K562 (cell line): Measurements from ENCODE around the gene VIPR1. TPM values are rescaled to one million over a fixed set of nuclear protein-coding genes. Genes with fewer than 3 reads are reported as not detected.

Experiments
- ATAC-seq: fragments of 200-7000 bp; cut with Tn5 transposase; 3 replicates; pipeline ENCODE4 v1.9.1; 2020; ENCODE audit warnings: moderate library complexity
- BruUV-seq: library from RNA; stranded (reverse); fragments of 400-500 nt; replicated peaks from 2 replicates; lab custom pipeline; 2021; lab: Mats Ljungman, UMichigan
- CTCF ChIA-PET: fragments of 300-600 bp; formaldehyde crosslinking; extraction: SDS; loops from one replicate; lab custom pipeline; 2021; ENCODE audit warnings: low intra/inter-chr PET ratio; lab: Yijun Ruan, JAX
- POLR2A ChIA-PET: fragments of 300-600, 350-650 bp; sonication (Branson Sonifier 250); formaldehyde crosslinking; extraction: SDS; loops from one replicate; lab custom pipeline; 2021; ENCODE audit warnings: antibody characterized with exemption, inconsistent platforms; lab: Yijun Ruan, JAX
- DNase-seq, 4 experiments: peaks; one replicate each; pipeline versions ENCODE4 v3.0.0 to v3.0.0-alpha.2; 2011 to 2018; ENCODE audit warnings: low spot score in 3 of 4, mixed read lengths in 3 of 4; ENCODE audit errors: extremely low read depth in 1 of 4
- FAIRE-seq: peaks from 2 replicates; lab custom pipeline; 2011; peaks lifted over from hg19 to GRCh38; lab: Jason Lieb, UNC
- H2AFZ ChIP-seq: 2 replicates; pipeline ENCODE4 v1.6.0; 2011; ENCODE audit warnings: low read depth, low read length, control low read depth, inconsistent platforms
- H3K27ac ChIP-seq: fragments of 200-600 bp; 3 replicates; pipeline ENCODE4 v1.8.0; 2011; ENCODE audit warnings: low read depth, mild to moderate bottlenecking, control low read depth, inconsistent platforms, low read length, moderate library complexity, mixed read lengths; ENCODE audit errors: extremely low read depth
- H3K27me3 ChIP-seq, 2 experiments: fragments of 300-600 bp in 1 of 2; 2 replicates in 1 of 2; 3 replicates in 1 of 2; pipeline versions ENCODE4 v1.6.0 to v1.8.0; 2011; ENCODE audit warnings: inconsistent platforms in 2 of 2, low read length in 2 of 2, mild to moderate bottlenecking in 1 of 2, mixed read lengths in 1 of 2, moderate library complexity in 1 of 2; ENCODE audit not compliant: control insufficient read depth in 2 of 2, insufficient read depth in 2 of 2
- H3K36me3 ChIP-seq: fragments of 300-600 bp; 3 replicates; pipeline ENCODE4 v1.8.0; 2011; ENCODE audit warnings: mild to moderate bottlenecking, low read length, inconsistent platforms; ENCODE audit not compliant: control insufficient read depth, insufficient read depth
- H3K4me1 ChIP-seq, 2 experiments: fragments of 200-600 bp in 1 of 2; replicated peaks in 1 of 2; 2 replicates in 1 of 2; 3 replicates in 1 of 2; pipeline versions ENCODE4 v1.5.1 to v1.8.0; 2011; ENCODE audit warnings: inconsistent platforms in 2 of 2, low read length in 2 of 2, mild to moderate bottlenecking in 1 of 2, mixed read lengths in 1 of 2, moderate library complexity in 1 of 2; ENCODE audit not compliant: control insufficient read depth in 2 of 2, insufficient read depth in 2 of 2
- H3K4me2 ChIP-seq: 2 replicates; pipeline ENCODE4 v1.6.1; 2011; ENCODE audit warnings: low read length, control low read depth, inconsistent platforms, mixed read lengths; ENCODE audit not compliant: insufficient read depth
- H3K4me3 ChIP-seq: fragments of 200-600 bp; sonication (generic), shearing (Covaris generic); 2 replicates; pipeline ENCODE4 v1.5.1; 2016; ENCODE audit warnings: control low read depth, inconsistent platforms
- H3K79me2 ChIP-seq: fragments of 200-600 bp; 3 replicates; pipeline ENCODE4 v1.8.0; 2011; ENCODE audit warnings: low read length, inconsistent platforms; ENCODE audit not compliant: control insufficient read depth, insufficient read depth
- H3K9ac ChIP-seq, 2 experiments: 2 replicates each; pipeline versions ENCODE4 v1.6.0 to v1.6.1; 2011; ENCODE audit warnings: low read depth in 2 of 2, low read length in 2 of 2, control low read depth in 1 of 2, inconsistent platforms in 1 of 2, mild to moderate bottlenecking in 1 of 2, mixed read lengths in 1 of 2; ENCODE audit not compliant: insufficient read depth in 1 of 2
- H3K9me1 ChIP-seq: one replicate; pipeline ENCODE4 v1.6.0; 2011; ENCODE audit warnings: inconsistent platforms, mild to moderate bottlenecking, low read length, moderate library complexity; ENCODE audit not compliant: control insufficient read depth, insufficient read depth
- H3K9me3 ChIP-seq: replicated peaks from 2 replicates; pipeline ENCODE4 v1.5.1; 2011; ENCODE audit warnings: low read depth, low read length, inconsistent platforms; ENCODE audit not compliant: control insufficient read depth, insufficient read depth
- H4K20me1 ChIP-seq: replicated peaks from 2 replicates; pipeline ENCODE4 v1.6.1; 2011; ENCODE audit warnings: low read length, inconsistent platforms, mixed read lengths; ENCODE audit not compliant: control insufficient read depth, insufficient read depth
- BRF1 ChIP-seq: IDR thresholded peaks from 3 replicates; pipeline ENCODE4 v1.6.1; 2011; ENCODE audit warnings: borderline replicate concordance, mild to moderate bottlenecking; ENCODE audit not compliant: insufficient read length; ENCODE audit errors: extremely low read depth
- CBX5 ChIP-seq: IDR thresholded peaks from 2 replicates; pipeline ENCODE4 v1.6.1; 2014; ENCODE audit warnings: low read depth, borderline replicate concordance
- E2F1 ChIP-seq: sonication (generic); formaldehyde crosslinking; IDR thresholded peaks from 2 replicates; pipeline ENCODE4 v1.8.1; 2023; ENCODE audit warnings: mild to moderate bottlenecking, missing genetic modification reagents, moderate library complexity
- HBP1 ChIP-seq: fragments of 450-650 bp; formaldehyde crosslinking; IDR thresholded peaks from 2 replicates; pipeline ENCODE4 v1.4.0; 2022; ENCODE audit warnings: missing genetic modification characterization
- SPI1 ChIP-seq: IDR thresholded peaks from 2 replicates; pipeline ENCODE4 v1.6.1; 2011; ENCODE audit warnings: low read depth, low read length, control low read depth, borderline replicate concordance
- THRB ChIP-seq: fragments of 450-650 bp; formaldehyde crosslinking; conservative IDR thresholded peaks from 2 replicates; pipeline ENCODE4 v1.4.0; 2022; ENCODE audit warnings: mild to moderate bottlenecking, missing genetic modification characterization
- ZBTB26 ChIP-seq: fragments of 450-650 bp; formaldehyde crosslinking; IDR thresholded peaks from 2 replicates; pipeline ENCODE4 v1.4.0; 2022; ENCODE audit warnings: missing genetic modification characterization
- ZFP1 ChIP-seq: fragments of 450-650 bp; formaldehyde crosslinking; IDR thresholded peaks from 2 replicates; pipeline ENCODE4 v1.4.0; 2020; ENCODE audit warnings: mild to moderate bottlenecking, mixed read lengths
- ZNF239 ChIP-seq: fragments of 250-450 bp; sonication (Bioruptor Pico); IDR thresholded peaks from 2 replicates; pipeline ENCODE4 v1.4.0; 2020; ENCODE audit warnings: mild to moderate bottlenecking
- WGBS: fragments of 100-300 bp; shearing (Covaris generic); methylation state at CpG from one replicate; pipeline ENCODE4 v1.1.6; 2016; ENCODE audit warnings: low coverage, mixed read lengths; ENCODE audit not compliant: insufficient coverage; ENCODE audit errors: missing lambda C conversion rate; 5-methylcytosine and 5-hydroxymethylcytosine counted together
- in situ Hi-C: fragments of 300-500 bp; cut with MboI; formaldehyde crosslinking; loops from 4 replicates; pipeline ENCODE4 v1.15.0; 2018; ENCODE audit warnings: inconsistent platforms, mixed read lengths
- intact Hi-C: fragments of 100-400 bp; cut with micrococcal nuclease; formaldehyde crosslinking; loops from 2 replicates; pipeline ENCODE4 v1.14.2; 2022
- polyA plus RNA-seq, 8 experiments: library from polyadenylated mRNA; depleted of rRNA in 4 of 8; stranded (reverse) in 5 of 8; unstranded in 3 of 8; fragments of >200 nt; fragmentation: Nextera tagmentation in 2 of 8; fragmentation: Illumina TruSeq in 1 of 8; extraction: Ambion mirVana in 2 of 8; extraction: Trizol in 1 of 8; gene quantifications; 2 replicates each; pipeline versions ENCODE4 v1.2.1 to v1.2.3, GENCODE V29; 2011 to 2014; ENCODE audit warnings: inconsistent platforms in 1 of 8, missing spikeins in 1 of 8
- total RNA-seq, 7 experiments: library from RNA; depleted of rRNA in 6 of 7; stranded (reverse); fragments of >200 nt in 6 of 7; fragmentation: Illumina TruSeq in 2 of 7; extraction: Trizol in 2 of 7; gene quantifications; 2 replicates each; pipeline versions ENCODE4 v1.2.1 to v1.2.3, GENCODE V29; 2011 to 2021; ENCODE audit warnings: low replicate concordance in 1 of 7

Gene VIPR1
- total and polyA plus RNA-seq, 9 of the 15 experiments (the other 6 are each of a cell fraction or from before 2014, with no cell fraction given), result 0.04 to 0.38 (median 0.12) TPM; not detected in 3

GRCh38 chr3:42490243-42490642 is 12.2 kb upstream of the VIPR1 start:
- Histone ChIP-seq H3K9me1 (no peaks in the 10 kb centered on the region), H3K4me3 (no peak overlapping the region), H3K9ac (no peak overlapping the region), H2AFZ (no peak overlapping the region), H3K79me2 (no peaks in the 10 kb centered on the region), H3K27ac (no peak overlapping the region)
- ATAC-seq (no peak), FAIRE-seq (no peak), DNase-seq (no peak)
- ChIA-PET POLR2A (no interaction called here), CTCF (interaction anchor here (0.6 kb wide), 1 partner anchor 1369 kb away, joined by 3 read pairs; no protein-coding TSS in a partner anchor)
- intact Hi-C loops, result no loop called here
- 1% methylated on average over 5 of the region's 5 CpGs for WGBS
- TF ChIP-seq E2F1 (CRISPR knock-in tag) (no peak), SPI1 (0 out of 2 replicates have a peak, but pooled peaks have one; percentile 10)
- TF ChIP-seq, all 486 proteins: peak for 1
- Histone ChIP-seq H3K27me3 (peaks cover under 1% of the 10 kb centered on the region in 2 experiments; a peak in 3 of 5 replicates), H3K4me2 (no peak overlapping the region), H3K36me3 (no peaks in the 10 kb centered on the region), H3K9me3 (no peaks in the 10 kb centered on the region), H3K4me1 (0 out of 5 replicates have a peak, but pooled peaks cover 0 to 3% of the 10 kb centered on the region in 2 experiments), H4K20me1 (no peaks in the 10 kb centered on the region)
- BruUV-seq, result no TSS peak
- in situ Hi-C loops, result no loop called here

- no peak for DNase-seq
- WGBS, result 0% methylated on average over 3 of the region's 3 CpGs
- TF ChIP-seq ZNF239 (CRISPR knock-in tag) (no peak), THRB (CRISPR knock-in tag) (0 out of 2 replicates have a peak, but pooled peaks have one; percentile 14), ZFP1 (no peak), HBP1 (peak; percentile 65; the same call in 1 of the 2 replicates), CBX5 (no peak), ZBTB26 (CRISPR knock-in tag) (peak; percentile 35; the same call in 1 of the 2 replicates), BRF1 (no peak)
Observed at GRCh38 chr3:42491881-42492507, 10.4 kb upstream of the VIPR1 start.

More at GRCh38 chr3:42491881-42492507, 10.4 kb upstream of the VIPR1 start:
- Histone ChIP-seq H3K36me3 (no peaks in the 10 kb centered on the region), H3K9me3 (no peaks in the 10 kb centered on the region), H2AFZ (no peak overlapping the region), H3K9ac (no peak overlapping the region), H3K27me3 (peaks cover 4% of the 10 kb centered on the region in 2 experiments; a peak in 4 of 5 replicates), H3K4me1 (0 out of 5 replicates have a peak, but pooled peaks cover 0 to 3% of the 10 kb centered on the region in 2 experiments), H3K4me2 (no peak overlapping the region), H3K9me1 (no peaks in the 10 kb centered on the region), H4K20me1 (no peaks in the 10 kb centered on the region), H3K27ac (no peak overlapping the region), H3K79me2 (no peaks in the 10 kb centered on the region), H3K4me3 (no peak overlapping the region)
- in situ Hi-C loops, result no loop called here
- ChIA-PET CTCF (no interaction called here), POLR2A (interaction anchor here (0.6 to 1.0 kb wide), 2 partner anchors 14 to 15 kb away, joined by 3 to 5 read pairs; no protein-coding TSS in a partner anchor)
- ATAC-seq (no peak), FAIRE-seq (no peak)
- BruUV-seq, result no TSS peak
- intact Hi-C loops, result no loop called here
